Colon (tissue), 2 donors: ENCODE measurements around the gene TRIM67.

Source experiments
- FAIRE-seq: peaks from 2 replicates; lab custom pipeline; 2012; peaks lifted over from hg19 to GRCh38; lab: Jason Lieb, UNC
- donor health status: control.
- donor health status: control.

Gene TRIM67

GRCh38 chr1:231233735-231234417 is 72.0 kb downstream of the TRIM67 start:
- FAIRE-seq: no peak

- no peak for FAIRE-seq
Observed at GRCh38 chr1:231234506-231234905, 72.6 kb downstream of the TRIM67 start.

GRCh38 chr1:231235526-231236207 is 73.8 kb downstream of the TRIM67 start:
- no peak for FAIRE-seq

GRCh38 chr1:231236208-231236591 is 74.3 kb downstream of the TRIM67 start:
- no peak for FAIRE-seq

GRCh38 chr1:231236938-231237337 is 75.1 kb downstream of the TRIM67 start:
- no peak for FAIRE-seq

GRCh38 chr1:231238298-231238697 is 76.4 kb downstream of the TRIM67 start:
- FAIRE-seq: no peak

GRCh38 chr1:231240531-231240882 is 78.6 kb downstream of the TRIM67 start:
- no peak for FAIRE-seq

- FAIRE-seq: no peak
Observed at GRCh38 chr1:231240883-231241735, 79.3 kb downstream of the TRIM67 start, which contains the start of gene GNPAT. GNPAT (plus strand) TSS chr1:231241212; CDS start chr1:231241379, 167 bp downstream.

GRCh38 chr1:231241750-231242149 is 79.9 kb downstream of the TRIM67 start:
- FAIRE-seq: no peak

GRCh38 chr1:231242516-231243198 is 80.8 kb downstream of the TRIM67 start:
- no peak for FAIRE-seq

GRCh38 chr1:231248778-231249177 is 86.9 kb downstream of the TRIM67 start:
- no peak for FAIRE-seq

GRCh38 chr1:231252336-231252735 is 90.5 kb downstream of the TRIM67 start:
- no peak for FAIRE-seq

GRCh38 chr1:231260351-231260750 is 98.5 kb downstream of the TRIM67 start:
- no peak for FAIRE-seq

GRCh38 chr1:231264642-231265041 is 102.8 kb downstream of the TRIM67 start:
- no peak for FAIRE-seq

GRCh38 chr1:231265379-231265778 is 103.5 kb downstream of the TRIM67 start:
- FAIRE-seq: no peak

- FAIRE-seq: no peak
Observed at GRCh38 chr1:231266811-231267322, 105.0 kb downstream of the TRIM67 start.
